Liver (tissue), 3 donors: ENCODE measurements around the gene PIGN.

Source experiments
- ATF3 ChIP-seq: IDR thresholded peaks from 2 replicates; pipeline ENCODE4 v1.6.1; 2016; ENCODE audit warnings: antibody characterized with exemption
- CTCF ChIP-seq: fragments of 150-350 bp; IDR thresholded peaks from 2 replicates; pipeline ENCODE4 v1.5.1; 2017; ENCODE audit warnings: improper control_type of control experiment, low read depth, low read length; ENCODE audit not compliant: missing input control
- FOXA1 ChIP-seq: IDR thresholded peaks from 2 replicates; pipeline ENCODE4 v1.6.1; 2016; ENCODE audit warnings: antibody characterized with exemption
- FOXA2 ChIP-seq: IDR thresholded peaks from 2 replicates; pipeline ENCODE4 v1.6.1; 2016; ENCODE audit warnings: antibody characterized with exemption
- JUND ChIP-seq, 2 donors: IDR thresholded peaks; 2 replicates each; pipeline ENCODE4 v1.6.1; 2016; ENCODE audit warnings: antibody characterized with exemption in 2 of 2
- RAD21 ChIP-seq, 2 donors: IDR thresholded peaks; 2 replicates each; pipeline ENCODE4 v1.6.1; 2016; ENCODE audit warnings: antibody characterized with exemption in 2 of 2, mild to moderate bottlenecking in 2 of 2
- RXRA ChIP-seq, 2 donors: IDR thresholded peaks; 2 replicates each; pipeline ENCODE4 v1.6.1; 2017 to 2018; ENCODE audit warnings: antibody characterized with exemption in 2 of 2, mild to moderate bottlenecking in 1 of 2
- SP1 ChIP-seq: IDR thresholded peaks from 2 replicates; pipeline ENCODE4 v1.6.1; 2018; ENCODE audit warnings: antibody characterized with exemption, mild to moderate bottlenecking
- YY1 ChIP-seq: IDR thresholded peaks from 2 replicates; pipeline ENCODE4 v1.6.1; 2016; ENCODE audit warnings: antibody characterized with exemption, mild to moderate bottlenecking
- TF ChIP-seq, protein P1 (sequence below): IDR thresholded peaks from 2 replicates; pipeline ENCODE4 v1.6.1; 2016; ENCODE audit warnings: antibody characterized with exemption
- TF ChIP-seq, protein P2 (sequence below): IDR thresholded peaks from 2 replicates; pipeline ENCODE4 v1.6.1; 2016; ENCODE audit warnings: antibody characterized with exemption, mild to moderate bottlenecking
- donor health status: healthy.
- donor health status: healthy.

DNA sequence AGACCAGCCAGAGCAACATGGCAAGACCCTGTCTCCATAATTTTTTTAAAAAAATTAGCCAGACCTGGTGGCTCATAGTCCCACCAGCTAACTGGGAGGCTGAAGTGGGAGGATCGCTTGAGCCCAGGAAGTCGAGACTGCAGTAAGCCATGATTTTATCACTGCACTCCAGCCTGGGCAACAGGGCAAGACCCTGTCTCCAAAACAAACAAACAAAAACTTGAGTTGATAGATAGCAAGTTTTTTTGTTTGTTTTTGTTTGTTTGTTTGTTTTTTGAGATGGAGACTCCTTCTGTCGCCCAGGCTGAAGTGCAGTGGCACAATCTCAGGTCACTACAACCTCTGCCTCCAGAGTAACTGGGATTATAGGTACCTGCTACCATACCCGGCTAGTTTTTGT, 19.0 kb upstream of the PIGN start:
- TF ChIP-seq RAD21 (IDR thresholded peaks at IDR 0.05) (no peak), CTCF (no peak), SP1 (no peak), ATF3 (no peak), YY1 (no peak), FOXA1 (no peak), FOXA2 (no peak), RXRA (IDR thresholded peaks at IDR 0.05) (no peak), JUND (IDR thresholded peaks at IDR 0.05) (no peak)
- TF ChIP-seq, protein P1, sequence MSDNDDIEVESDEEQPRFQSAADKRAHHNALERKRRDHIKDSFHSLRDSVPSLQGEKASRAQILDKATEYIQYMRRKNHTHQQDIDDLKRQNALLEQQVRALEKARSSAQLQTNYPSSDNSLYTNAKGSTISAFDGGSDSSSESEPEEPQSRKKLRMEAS, result no peak
- TF ChIP-seq, protein P2, sequence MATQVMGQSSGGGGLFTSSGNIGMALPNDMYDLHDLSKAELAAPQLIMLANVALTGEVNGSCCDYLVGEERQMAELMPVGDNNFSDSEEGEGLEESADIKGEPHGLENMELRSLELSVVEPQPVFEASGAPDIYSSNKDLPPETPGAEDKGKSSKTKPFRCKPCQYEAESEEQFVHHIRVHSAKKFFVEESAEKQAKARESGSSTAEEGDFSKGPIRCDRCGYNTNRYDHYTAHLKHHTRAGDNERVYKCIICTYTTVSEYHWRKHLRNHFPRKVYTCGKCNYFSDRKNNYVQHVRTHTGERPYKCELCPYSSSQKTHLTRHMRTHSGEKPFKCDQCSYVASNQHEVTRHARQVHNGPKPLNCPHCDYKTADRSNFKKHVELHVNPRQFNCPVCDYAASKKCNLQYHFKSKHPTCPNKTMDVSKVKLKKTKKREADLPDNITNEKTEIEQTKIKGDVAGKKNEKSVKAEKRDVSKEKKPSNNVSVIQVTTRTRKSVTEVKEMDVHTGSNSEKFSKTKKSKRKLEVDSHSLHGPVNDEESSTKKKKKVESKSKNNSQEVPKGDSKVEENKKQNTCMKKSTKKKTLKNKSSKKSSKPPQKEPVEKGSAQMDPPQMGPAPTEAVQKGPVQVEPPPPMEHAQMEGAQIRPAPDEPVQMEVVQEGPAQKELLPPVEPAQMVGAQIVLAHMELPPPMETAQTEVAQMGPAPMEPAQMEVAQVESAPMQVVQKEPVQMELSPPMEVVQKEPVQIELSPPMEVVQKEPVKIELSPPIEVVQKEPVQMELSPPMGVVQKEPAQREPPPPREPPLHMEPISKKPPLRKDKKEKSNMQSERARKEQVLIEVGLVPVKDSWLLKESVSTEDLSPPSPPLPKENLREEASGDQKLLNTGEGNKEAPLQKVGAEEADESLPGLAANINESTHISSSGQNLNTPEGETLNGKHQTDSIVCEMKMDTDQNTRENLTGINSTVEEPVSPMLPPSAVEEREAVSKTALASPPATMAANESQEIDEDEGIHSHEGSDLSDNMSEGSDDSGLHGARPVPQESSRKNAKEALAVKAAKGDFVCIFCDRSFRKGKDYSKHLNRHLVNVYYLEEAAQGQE, result no peak
